KOPT-K1 (cell line): ENCODE data around the gene PTPRO.
"Not testable (repeated sequence)": the region's sequence is repeated elsewhere in the genome, so short reads cannot be mapped to it uniquely, and the experiment has no call there.

ENCODE experiments used
- H3K27ac ChIP-seq: fragments of 200-600 bp; sonication (generic); 2 replicates; pipeline ENCODE4 v1.5.1; 2016; ENCODE audit warnings: antibody characterized with exemption, mild to moderate bottlenecking, low read depth, low read length; ENCODE audit not compliant: poor library complexity, severe bottlenecking
- H3K36me3 ChIP-seq: fragments of 200-600 bp; sonication (generic); 2 replicates; pipeline ENCODE4 v1.5.1; 2017; ENCODE audit warnings: antibody characterized with exemption, mild to moderate bottlenecking, low read length, moderate library complexity; ENCODE audit not compliant: insufficient read depth
- H3K9me3 ChIP-seq: fragments of 200-600 bp; sonication (generic); 2 replicates; pipeline ENCODE4 v1.5.1; 2017; ENCODE audit warnings: antibody characterized with exemption, low read length, mild to moderate bottlenecking; ENCODE audit not compliant: insufficient read depth, poor library complexity, severe bottlenecking

Gene PTPRO

GRCh38 chr12:15599266-15600037 is 277.1 kb downstream of the PTPRO start:
- Histone ChIP-seq H3K9me3 (no peaks in the 10 kb centered on the region), H3K27ac (no peak overlapping the region), H3K36me3 (no peaks in the 10 kb centered on the region)

- Histone ChIP-seq H3K36me3 (no peaks in the 10 kb centered on the region), H3K27ac (no peak overlapping the region), H3K9me3 (no peaks in the 10 kb centered on the region)
These were observed 278.1 kb downstream of the PTPRO start for GRCh38 chr12:15600223-15600935.

GRCh38 chr12:15601210-15601800 is 279.0 kb downstream of the PTPRO start:
- Histone ChIP-seq H3K36me3 (no peaks in the 10 kb centered on the region), H3K27ac (no peak overlapping the region), H3K9me3 (no peaks in the 10 kb centered on the region)

- H3K36me3 ChIP-seq, result no peaks in the 10 kb centered on the region
- H3K9me3 ChIP-seq, result no peaks in the 10 kb centered on the region
- H3K27ac ChIP-seq, result no peak overlapping the region
These were observed 279.9 kb downstream of the PTPRO start for GRCh38 chr12:15602051-15602672.

GRCh38 chr12:15603474-15604085 is 281.3 kb downstream of the PTPRO start:
- H3K27ac ChIP-seq, result no peak overlapping the region
- H3K36me3 ChIP-seq, result no peaks in the 10 kb centered on the region
- H3K9me3 ChIP-seq, result no peaks in the 10 kb centered on the region

- no peaks in the 10 kb centered on the region for H3K9me3 ChIP-seq
- no peaks in the 10 kb centered on the region for H3K36me3 ChIP-seq
- H3K27ac ChIP-seq, result no peak overlapping the region
These were observed 283.7 kb downstream of the PTPRO start for GRCh38 chr12:15605881-15606590.

- Histone ChIP-seq H3K9me3 (no peaks in the 10 kb centered on the region), H3K36me3 (no peaks in the 10 kb centered on the region), H3K27ac (no peak overlapping the region)
These were observed 286.1 kb downstream of the PTPRO start for GRCh38 chr12:15608406-15608805.

GRCh38 chr12:15608941-15609340 is 286.6 kb downstream of the PTPRO start:
- Histone ChIP-seq H3K9me3 (no peaks in the 10 kb centered on the region), H3K36me3 (no peaks in the 10 kb centered on the region), H3K27ac (no peak overlapping the region)

- Histone ChIP-seq H3K27ac (no peak overlapping the region), H3K9me3 (peaks cover 7% of the 10 kb centered on the region), H3K36me3 (no peaks in the 10 kb centered on the region)
These were observed 291.7 kb downstream of the PTPRO start for GRCh38 chr12:15613981-15614380.

- H3K9me3 ChIP-seq, H3K36me3 ChIP-seq: not testable (repeated sequence)
These were observed 294.2 kb downstream of the PTPRO start for GRCh38 chr12:15616495-15616894.

GRCh38 chr12:15620741-15621539 is 298.6 kb downstream of the PTPRO start:
- H3K9me3 ChIP-seq, result peaks cover 7% of the 10 kb centered on the region
- H3K36me3 ChIP-seq, result no peaks in the 10 kb centered on the region
- no peak overlapping the region for H3K27ac ChIP-seq

More at GRCh38 chr12:15616495-15616894, 294.2 kb downstream of the PTPRO start:
- not testable (repeated sequence) for H3K27ac ChIP-seq

GRCh38 chr12:15625075-15625474 is 302.8 kb downstream of the PTPRO start:
- H3K27ac ChIP-seq, result no peak overlapping the region
- no peaks in the 10 kb centered on the region for H3K36me3 ChIP-seq
- no peaks in the 10 kb centered on the region for H3K9me3 ChIP-seq

GRCh38 chr12:15627995-15628945 is 306.0 kb downstream of the PTPRO start:
- Histone ChIP-seq H3K36me3 (no peaks in the 10 kb centered on the region), H3K27ac (no peak overlapping the region), H3K9me3 (no peaks in the 10 kb centered on the region)
